Limb (tissue), 2 donors: Measurements from ENCODE around the gene LENEP.

ENCODE experiments used
- DNase-seq, 2 donors: peaks; one replicate each; pipeline ENCODE4 v3.0.0-alpha.2; 2016; ENCODE audit errors: extremely low spot score in 2 of 2

The LENEP gene

GRCh38 chr1:154960446-154961136 is 32.8 kb upstream of the LENEP start:
- DNase-seq: peak in 1 of 2 donors; percentile 16

GRCh38 chr1:154961207-154962155 is 31.9 kb upstream of the LENEP start, which contains the start of gene PYGO2:
PYGO2 (minus strand) TSS chr1:154961782; CDS start chr1:154961576, 206 bp downstream.
- DNase-seq: peak; percentile 72 to 91

GRCh38 chr1:154962156-154962749 is 31.1 kb upstream of the LENEP start:
- DNase-seq: no peak

- peak in 1 of 2 donors; percentile 18 for DNase-seq
Measured at GRCh38 chr1:154962795-154963330, 30.5 kb upstream of the LENEP start.

- peak in 1 of 2 donors; percentile 15 for DNase-seq
Measured at GRCh38 chr1:154963643-154964042, 29.7 kb upstream of the LENEP start.

GRCh38 chr1:154964359-154964758 is 29.0 kb upstream of the LENEP start:
- DNase-seq: no peak

- no peak for DNase-seq
Measured at GRCh38 chr1:154966111-154966510, 27.3 kb upstream of the LENEP start.

GRCh38 chr1:154967331-154967950 is 25.9 kb upstream of the LENEP start:
- DNase-seq: no peak

- no peak for DNase-seq
Measured at GRCh38 chr1:154968731-154969130, 24.7 kb upstream of the LENEP start.

- DNase-seq: no peak
Measured at GRCh38 chr1:154969246-154969645, 24.1 kb upstream of the LENEP start.

- DNase-seq: peak in 1 of 2 donors; percentile 59
Measured at GRCh38 chr1:154969860-154970452, 23.4 kb upstream of the LENEP start.

GRCh38 chr1:154970631-154971340 is 22.6 kb upstream of the LENEP start, which contains the start of gene SHC1:
SHC1 (minus strand) TSS chr1:154970747; CDS start chr1:154970526, 221 bp downstream.
- DNase-seq: peak; percentile 90 to 92

GRCh38 chr1:154971341-154971998 is 21.9 kb upstream of the LENEP start:
- no peak for DNase-seq

- DNase-seq: no peak
Measured at GRCh38 chr1:154972213-154972516, 21.2 kb upstream of the LENEP start.

GRCh38 chr1:154972517-154973343 is 20.7 kb upstream of the LENEP start:
- peak in 1 of 2 donors; percentile 60 for DNase-seq

GRCh38 chr1:154973344-154974101 is 19.9 kb upstream of the LENEP start:
- DNase-seq: peak; percentile 90 to 94

GRCh38 chr1:154974102-154974807 is 19.1 kb upstream of the LENEP start, which contains the start of gene CKS1B:
CKS1B (plus strand) TSS chr1:154974681; CDS start chr1:154974746, 65 bp downstream.
- DNase-seq: peak; percentile 99 to 100
